ENCODE measurements around the gene COLEC12. TPM values are rescaled to one million over a fixed set of nuclear protein-coding genes. Genes with fewer than 3 reads are reported as not detected.

Gene COLEC12
- total RNA-seq, 4 donors from 2014 or later: 20.2 to 81.3 (median 29.1) TPM

DNA sequence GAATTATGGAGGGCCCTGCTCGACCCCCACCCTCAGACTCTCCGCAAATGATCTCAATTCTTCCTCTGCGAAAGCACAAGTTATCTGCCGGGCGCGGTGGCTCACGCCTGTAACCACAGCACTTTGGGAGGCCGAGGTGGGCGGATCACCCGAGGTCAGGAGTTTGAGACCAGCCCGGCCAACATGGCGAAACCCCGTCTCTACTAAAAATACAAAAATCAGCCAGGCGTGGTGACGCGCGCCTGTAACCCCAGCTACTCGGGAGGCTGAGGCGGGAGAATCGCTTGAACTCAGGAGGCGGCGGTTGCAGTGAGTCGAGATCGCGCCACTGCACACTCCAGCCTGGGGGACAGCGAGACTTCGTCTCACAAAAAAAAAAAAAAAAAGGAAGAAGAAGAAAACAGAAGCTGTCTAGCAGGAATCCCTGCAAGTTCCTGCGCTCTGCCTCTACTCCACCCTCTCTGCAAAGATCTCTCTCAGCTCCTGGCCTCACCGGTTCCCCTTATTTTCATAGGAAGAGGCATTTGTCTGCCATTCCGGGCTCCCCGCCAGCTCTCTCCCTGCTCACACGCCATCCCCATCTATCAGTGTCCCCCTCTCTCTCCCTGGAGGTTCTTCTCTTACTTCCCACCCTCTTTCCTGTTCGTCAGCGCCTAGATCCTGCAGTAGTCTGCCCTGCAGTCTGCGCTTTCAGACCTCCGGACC is 13.5 kb upstream of the COLEC12 start:
- DNase-seq: no peak
- Histone ChIP-seq H3K4me3 (no peak overlapping the region), H3K36me3 (no peaks in the 10 kb centered on the region), H3K27ac (no peak overlapping the region), H3K9me3 (no peaks in the 10 kb centered on the region), H3K27me3 (no peaks in the 10 kb centered on the region), H3K4me1 (peaks cover 0 to under 1% of the 10 kb centered on the region in 2 donors)
- TF ChIP-seq, protein P1, sequence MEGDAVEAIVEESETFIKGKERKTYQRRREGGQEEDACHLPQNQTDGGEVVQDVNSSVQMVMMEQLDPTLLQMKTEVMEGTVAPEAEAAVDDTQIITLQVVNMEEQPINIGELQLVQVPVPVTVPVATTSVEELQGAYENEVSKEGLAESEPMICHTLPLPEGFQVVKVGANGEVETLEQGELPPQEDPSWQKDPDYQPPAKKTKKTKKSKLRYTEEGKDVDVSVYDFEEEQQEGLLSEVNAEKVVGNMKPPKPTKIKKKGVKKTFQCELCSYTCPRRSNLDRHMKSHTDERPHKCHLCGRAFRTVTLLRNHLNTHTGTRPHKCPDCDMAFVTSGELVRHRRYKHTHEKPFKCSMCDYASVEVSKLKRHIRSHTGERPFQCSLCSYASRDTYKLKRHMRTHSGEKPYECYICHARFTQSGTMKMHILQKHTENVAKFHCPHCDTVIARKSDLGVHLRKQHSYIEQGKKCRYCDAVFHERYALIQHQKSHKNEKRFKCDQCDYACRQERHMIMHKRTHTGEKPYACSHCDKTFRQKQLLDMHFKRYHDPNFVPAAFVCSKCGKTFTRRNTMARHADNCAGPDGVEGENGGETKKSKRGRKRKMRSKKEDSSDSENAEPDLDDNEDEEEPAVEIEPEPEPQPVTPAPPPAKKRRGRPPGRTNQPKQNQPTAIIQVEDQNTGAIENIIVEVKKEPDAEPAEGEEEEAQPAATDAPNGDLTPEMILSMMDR (IDR thresholded peaks at IDR 0.05): no peak
- no peak for TF ChIP-seq POLR2A (IDR thresholded peaks at IDR 0.05)
- intact Hi-C loops (cut with DNase I; ENCODE audit: low total_unique reads): no loop called here

DNA sequence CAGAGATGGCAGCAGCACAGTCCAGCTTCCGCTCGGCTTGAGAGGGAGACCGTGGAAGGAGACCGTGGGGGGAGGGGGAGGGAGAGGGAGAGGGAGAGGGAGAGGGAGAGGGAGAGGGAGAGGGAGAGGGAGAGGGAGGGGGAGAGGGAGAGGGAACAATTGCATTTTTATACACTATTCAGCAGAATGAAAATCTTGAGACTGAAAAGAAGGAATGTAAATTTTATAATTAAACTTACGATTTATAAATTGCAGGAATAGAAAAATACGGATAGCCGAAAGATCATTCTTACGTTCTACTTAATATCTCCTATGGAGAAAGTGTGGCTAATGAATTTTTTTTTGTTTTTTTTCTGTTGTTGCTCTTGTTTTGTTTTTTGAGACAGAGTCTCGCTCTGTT is 12.5 kb upstream of the COLEC12 start:
- Histone ChIP-seq H3K4me3 (no peak overlapping the region), H3K27me3 (no peaks in the 10 kb centered on the region), H3K4me1 (no peaks in the 10 kb centered on the region), H3K9me3 (no peaks in the 10 kb centered on the region), H3K36me3 (no peaks in the 10 kb centered on the region), H3K27ac (no peak overlapping the region)
- intact Hi-C loops (cut with DNase I; ENCODE audit: low total_unique reads): no loop called here
- TF ChIP-seq, protein P1 (IDR thresholded peaks at IDR 0.05): no peak
- no peak for TF ChIP-seq POLR2A (IDR thresholded peaks at IDR 0.05)
- DNase-seq: no peak

DNA sequence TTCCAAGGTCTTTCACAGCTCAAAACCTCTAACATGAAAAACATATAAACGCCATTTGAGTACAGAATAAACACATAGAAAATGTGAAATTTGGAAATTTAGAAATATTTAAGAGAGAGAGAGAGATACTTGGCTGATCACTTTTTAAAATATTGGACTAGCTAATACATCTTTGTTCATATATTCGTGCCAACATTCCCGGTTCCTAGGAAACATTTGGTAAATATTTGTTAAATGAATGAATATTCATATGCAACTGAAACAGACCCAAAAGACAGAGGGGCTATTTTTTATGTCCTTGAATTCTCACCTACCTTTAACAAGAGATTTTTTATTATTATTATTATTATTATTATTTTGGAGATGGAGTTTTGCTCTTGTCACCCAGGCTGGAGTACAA is 8.3 kb upstream of the COLEC12 start:
- Histone ChIP-seq H3K27ac (no peak overlapping the region), H3K4me1 (no peaks in the 10 kb centered on the region), H3K36me3 (no peaks in the 10 kb centered on the region), H3K4me3 (no peak overlapping the region), H3K27me3 (no peaks in the 10 kb centered on the region), H3K9me3 (no peaks in the 10 kb centered on the region)
- intact Hi-C loops (cut with DNase I; ENCODE audit: low total_unique reads): no loop called here
- DNase-seq: no peak
- TF ChIP-seq, protein P1 (IDR thresholded peaks at IDR 0.05): no peak
- TF ChIP-seq POLR2A (IDR thresholded peaks at IDR 0.05): no peak

DNA sequence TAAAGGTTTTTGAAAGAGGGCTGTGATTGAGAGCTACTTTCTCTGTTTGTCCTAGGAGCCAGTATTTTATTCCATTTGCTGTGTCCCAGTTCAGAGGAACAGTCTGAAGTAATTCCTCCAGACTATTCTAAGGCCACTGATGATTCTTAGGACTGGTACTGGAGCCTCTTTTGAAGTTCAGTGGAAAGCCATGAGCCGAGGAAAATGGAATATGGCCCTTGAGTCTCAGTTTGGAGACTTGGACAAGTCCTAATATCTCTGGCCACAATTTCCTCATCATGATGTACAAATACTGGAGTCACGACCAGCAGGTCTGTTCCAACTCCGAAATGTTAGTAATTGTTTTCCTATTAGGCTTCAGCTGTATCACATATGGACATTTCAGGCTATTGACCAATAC is 7.1 kb upstream of the COLEC12 start:
- Histone ChIP-seq H3K27ac (no peak overlapping the region), H3K9me3 (no peaks in the 10 kb centered on the region), H3K36me3 (no peaks in the 10 kb centered on the region), H3K4me3 (no peak overlapping the region), H3K27me3 (no peaks in the 10 kb centered on the region), H3K4me1 (no peaks in the 10 kb centered on the region)
- TF ChIP-seq, protein P1 (IDR thresholded peaks at IDR 0.05): no peak
- no peak for TF ChIP-seq POLR2A (IDR thresholded peaks at IDR 0.05)
- DNase-seq: no peak
- intact Hi-C loops (cut with DNase I; ENCODE audit: low total_unique reads): no loop called here

DNA sequence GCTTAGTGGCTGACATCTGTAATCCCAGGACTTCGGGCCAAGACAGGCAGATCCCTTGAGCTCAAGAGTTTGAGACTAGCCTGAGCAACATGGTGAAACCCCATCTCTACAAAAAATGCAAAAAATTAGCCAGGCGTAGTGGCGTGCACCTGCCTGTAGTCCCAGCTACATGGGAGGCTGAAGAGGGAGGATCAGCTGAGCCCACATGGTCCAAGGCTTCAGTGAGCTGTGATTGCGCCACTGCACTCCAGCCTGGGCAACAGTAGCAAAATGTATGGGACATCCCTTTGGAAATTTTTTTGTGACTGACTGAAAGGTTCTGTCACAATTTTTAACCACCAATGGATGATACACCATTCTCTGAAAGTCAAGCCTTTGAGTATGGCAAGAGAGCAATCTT is 6.3 kb upstream of the COLEC12 start:
- Histone ChIP-seq H3K27me3 (no peaks in the 10 kb centered on the region), H3K4me1 (no peaks in the 10 kb centered on the region), H3K27ac (no peak overlapping the region), H3K36me3 (no peaks in the 10 kb centered on the region), H3K4me3 (no peak overlapping the region), H3K9me3 (no peaks in the 10 kb centered on the region)
- TF ChIP-seq POLR2A (IDR thresholded peaks at IDR 0.05): no peak
- TF ChIP-seq, protein P1 (IDR thresholded peaks at IDR 0.05): no peak
- DNase-seq: no peak
- intact Hi-C loops (cut with DNase I; ENCODE audit: low total_unique reads): no loop called here
